Transverse colon (tissue), 4 donors: Measurements from ENCODE around the gene TLR5. TPM values are rescaled to one million over a fixed set of nuclear protein-coding genes. Genes with fewer than 3 reads are reported as not detected.

Source experiments
- DNase-seq: peaks from one replicate; pipeline ENCODE4 v3.0.0-alpha.2; 2019
- H3K27ac ChIP-seq, 4 donors: fragments of 200-600 bp; sonication (generic); 2 replicates each; pipeline ENCODE4 v1.5.1; 2016 to 2018; ENCODE audit warnings: inconsistent platforms in 4 of 4
- H3K27me3 ChIP-seq: fragments of 200-600 bp; sonication (generic); 2 replicates; pipeline ENCODE4 v1.5.1; 2017; ENCODE audit warnings: inconsistent platforms
- H3K36me3 ChIP-seq, 4 donors: fragments of 200-600 bp; sonication (generic); 2 replicates each; pipeline ENCODE4 v1.5.1; 2017 to 2019; ENCODE audit warnings: inconsistent platforms in 4 of 4
- H3K4me1 ChIP-seq, 4 donors: fragments of 200-600 bp; sonication (generic); 2 replicates each; pipeline ENCODE4 v1.5.1; 2017 to 2020; ENCODE audit warnings: inconsistent platforms in 4 of 4
- H3K4me3 ChIP-seq, 4 donors: fragments of 200-600 bp; sonication (generic); 1 replicate in 1 of 4; 2 replicates in 3 of 4; pipeline versions ENCODE4 v1.5.1 to v1.6.1; 2017 to 2019; ENCODE audit warnings: inconsistent platforms in 4 of 4
- H3K9me3 ChIP-seq, 2 donors: fragments of 200-600 bp; sonication (generic); 2 replicates each; pipeline ENCODE4 v1.5.1; 2017 to 2019; ENCODE audit warnings: inconsistent platforms in 2 of 2
- EP300 ChIP-seq: sonication (generic); formaldehyde crosslinking; IDR thresholded peaks from one replicate; pipeline ENCODE4 v1.6.1; 2017; ENCODE audit warnings: antibody characterized with exemption, low read depth
- POLR2A ChIP-seq: fragments of 450-650 bp; IDR thresholded peaks from one replicate; pipeline ENCODE4 v1.6.1; 2016; ENCODE audit warnings: antibody characterized with exemption, mild to moderate bottlenecking, moderate library complexity
- POLR2AphosphoS5 ChIP-seq, 3 donors: sonication (generic); formaldehyde crosslinking; IDR thresholded peaks; one replicate each; pipeline ENCODE4 v1.6.1; 2016; ENCODE audit warnings: antibody characterized with exemption in 3 of 3
- WGBS, 2 donors: methylation state at CpG; one replicate each; pipeline ENCODE4 v1.1.5; 2018; ENCODE audit warnings: low coverage in 1 of 2; 5-methylcytosine and 5-hydroxymethylcytosine counted together
- in situ Hi-C, 4 donors: fragments of 200-750 bp; cut with MboI; loops; one replicate each; pipeline versions ENCODE4 v1.15.0 to v1.15.1; 2017; ENCODE audit warnings: low sequenced_read_pairs in 3 of 4, low pct_ligation_motif_present in 1 of 4, low pct_unique_long_range_greater_than_20kb in 1 of 4
- intact Hi-C: fragments of 100-400 bp; cut with DNase I; formaldehyde crosslinking; loops from one replicate; pipeline ENCODE4 v1.15.1; 2023; ENCODE audit warnings: low total_unique reads
- total RNA-seq, 4 donors: library from RNA; depleted of rRNA; stranded (reverse); fragments of >200 nt; gene quantifications; one replicate each; pipeline ENCODE4 v1.1.0, GENCODE V29; 2016
- TF ChIP-seq, protein P1 (sequence below), 5 experiments: fragments of 200-600 bp in 3 of 5; fragments of 450-650 bp in 2 of 5; sonication (generic) in 3 of 5; IDR thresholded peaks; 1 replicate in 2 of 5; 2 replicates in 3 of 5; pipeline ENCODE4 v1.5.1; 2016 to 2017; ENCODE audit warnings: antibody characterized with exemption in 5 of 5, inconsistent platforms in 3 of 5, mild to moderate bottlenecking in 2 of 5, moderate library complexity in 1 of 5

The TLR5 gene
- total RNA-seq, 4 donors from 2014 or later: 1.9 to 9.4 (median 3.8) TPM; not detected in 1

DNA sequence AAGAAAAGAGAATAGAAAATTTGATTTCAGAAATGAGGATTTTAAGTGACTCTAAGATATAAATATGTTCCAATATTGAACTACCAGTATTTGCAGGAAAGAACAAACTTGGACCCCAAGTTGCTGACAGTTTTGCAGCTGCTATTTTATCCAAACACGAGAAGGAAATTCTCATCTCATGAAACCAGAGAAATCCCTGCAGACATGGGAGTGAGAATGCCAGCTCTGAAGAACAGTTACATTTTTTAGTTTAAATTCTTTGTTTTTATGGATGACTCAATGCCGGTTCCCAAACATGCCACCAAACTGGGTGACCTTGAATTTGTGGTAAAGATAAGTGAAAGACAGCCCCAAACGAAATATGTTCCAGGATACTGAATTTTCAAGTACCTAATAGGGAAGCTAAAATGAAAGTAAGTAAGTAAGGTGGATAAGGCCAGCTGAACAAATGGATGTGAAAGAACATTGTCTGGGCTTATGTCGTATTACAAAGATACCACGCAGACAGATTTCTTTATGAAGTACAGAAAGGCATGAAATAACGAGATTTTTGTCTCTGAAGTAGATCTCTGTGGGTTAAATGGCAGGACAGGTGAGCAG, 19.9 kb downstream of the TLR5 start:
- 58 to 63% methylated on average over 4 to 6 of the region's 6 CpGs for WGBS, 2 donors

DNA sequence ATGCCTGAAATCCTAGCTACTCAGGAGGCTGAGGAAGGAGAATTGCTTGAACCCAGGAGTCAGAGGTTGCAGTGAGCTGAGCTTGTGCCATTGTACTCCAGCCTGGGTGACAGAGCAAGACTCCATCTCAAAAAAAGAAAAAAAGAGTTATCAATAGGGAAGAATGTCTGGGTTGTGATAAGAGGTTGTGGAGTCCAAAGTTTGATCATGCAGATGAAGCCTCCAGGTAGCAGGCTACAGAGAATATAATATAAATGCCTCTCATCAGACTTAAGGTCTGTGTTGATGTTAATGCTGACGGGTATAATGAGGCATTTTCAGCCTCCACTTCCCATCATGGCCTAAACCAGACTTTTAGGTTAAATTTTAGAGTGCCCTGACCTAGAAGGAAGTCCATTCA, 24.6 kb downstream of the TLR5 start:
- H3K27ac ChIP-seq: no peak overlapping the region
- DNase-seq: no peak
- TF ChIP-seq EP300 (no peak), POLR2AphosphoS5 (IDR thresholded peaks at IDR 0.05) (no peak), POLR2A (no peak)
- TF ChIP-seq, protein P1, sequence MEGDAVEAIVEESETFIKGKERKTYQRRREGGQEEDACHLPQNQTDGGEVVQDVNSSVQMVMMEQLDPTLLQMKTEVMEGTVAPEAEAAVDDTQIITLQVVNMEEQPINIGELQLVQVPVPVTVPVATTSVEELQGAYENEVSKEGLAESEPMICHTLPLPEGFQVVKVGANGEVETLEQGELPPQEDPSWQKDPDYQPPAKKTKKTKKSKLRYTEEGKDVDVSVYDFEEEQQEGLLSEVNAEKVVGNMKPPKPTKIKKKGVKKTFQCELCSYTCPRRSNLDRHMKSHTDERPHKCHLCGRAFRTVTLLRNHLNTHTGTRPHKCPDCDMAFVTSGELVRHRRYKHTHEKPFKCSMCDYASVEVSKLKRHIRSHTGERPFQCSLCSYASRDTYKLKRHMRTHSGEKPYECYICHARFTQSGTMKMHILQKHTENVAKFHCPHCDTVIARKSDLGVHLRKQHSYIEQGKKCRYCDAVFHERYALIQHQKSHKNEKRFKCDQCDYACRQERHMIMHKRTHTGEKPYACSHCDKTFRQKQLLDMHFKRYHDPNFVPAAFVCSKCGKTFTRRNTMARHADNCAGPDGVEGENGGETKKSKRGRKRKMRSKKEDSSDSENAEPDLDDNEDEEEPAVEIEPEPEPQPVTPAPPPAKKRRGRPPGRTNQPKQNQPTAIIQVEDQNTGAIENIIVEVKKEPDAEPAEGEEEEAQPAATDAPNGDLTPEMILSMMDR (IDR thresholded peaks at IDR 0.05): no peak
- in situ Hi-C loops: loop anchor here in 1 of 4 donors (25.0 kb wide), 1 partner anchor 656 kb away; no protein-coding TSS in a partner anchor
- H3K4me3 ChIP-seq: no peak overlapping the region
- H3K27me3 ChIP-seq: no peaks in the 10 kb centered on the region
- H3K4me1 ChIP-seq: peaks cover 0 to 12% (median 5%) of the 10 kb centered on the region in 4 donors
- H3K9me3 ChIP-seq: no peaks in the 10 kb centered on the region
- intact Hi-C loops: no loop called here
- no peaks in the 10 kb centered on the region for H3K36me3 ChIP-seq
- 70 to 95% methylated on average over 1 of the region's 1 CpG for WGBS, 2 donors

More for the DNA sequence above, 19.9 kb downstream of the TLR5 start:
- in situ Hi-C loops (loop anchor here in 1 of 4 donors (25.0 kb wide), 1 partner anchor 661 kb away; no protein-coding TSS in a partner anchor), intact Hi-C loops (loop anchor here (5.0 to 10.0 kb wide), 2 partner anchors 36 to 328 kb away; no protein-coding TSS in a partner anchor)
- Histone ChIP-seq H3K27ac (no peak overlapping the region), H3K4me3 (peak overlapping the region in 3 of 4 donors; percentile 10 to 44 (median 19)), H3K4me1 (peaks cover 0 to 7% (median 1%) of the 10 kb centered on the region in 4 donors), H3K9me3 (no peaks in the 10 kb centered on the region), H3K36me3 (no peaks in the 10 kb centered on the region), H3K27me3 (no peaks in the 10 kb centered on the region)
- TF ChIP-seq EP300: no peak
- TF ChIP-seq POLR2A: no peak
- TF ChIP-seq, protein P1 (IDR thresholded peaks at IDR 0.05): no peak
- no peak for TF ChIP-seq POLR2AphosphoS5 (IDR thresholded peaks at IDR 0.05)
- DNase-seq: no peak

DNA sequence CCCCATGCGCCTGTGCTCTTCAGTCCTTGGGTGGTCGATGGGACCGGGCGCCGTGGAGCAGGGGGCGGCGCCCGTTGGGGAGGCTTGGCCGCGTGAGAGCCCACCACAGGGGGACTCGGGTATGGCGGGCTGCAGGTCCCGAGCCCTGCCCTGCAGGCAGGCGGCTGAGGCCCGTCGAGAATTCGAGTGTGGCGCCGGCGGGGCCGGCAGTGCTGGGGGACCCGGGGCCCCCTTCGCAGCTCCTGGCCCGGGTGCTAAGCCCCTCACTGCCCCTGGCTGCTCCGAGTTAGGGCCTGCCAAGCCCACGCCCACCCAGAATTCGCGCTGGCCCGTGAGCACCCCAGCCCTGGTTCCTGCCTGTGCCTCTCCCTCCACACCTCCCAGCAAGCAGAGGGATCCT, 26.1 kb downstream of the TLR5 start:
- 90% methylated on average over 11 of the region's 29 CpGs; no CpG with 5 or more reads in 1 of the 2 donors for WGBS, 2 donors
- no peaks in the 10 kb centered on the region for H3K27me3 ChIP-seq
- in situ Hi-C loops (loop anchor here in 1 of 4 donors (25.0 kb wide), 1 partner anchor 655 kb away; no protein-coding TSS in a partner anchor), intact Hi-C loops (no loop called here)
- H3K4me1 ChIP-seq: peaks cover 0 to 8% (median 5%) of the 10 kb centered on the region in 4 donors
- no peak overlapping the region for H3K27ac ChIP-seq
- H3K9me3 ChIP-seq: no peaks in the 10 kb centered on the region
- TF ChIP-seq, protein P1 (IDR thresholded peaks at IDR 0.05): no peak
- TF ChIP-seq POLR2A (no peak), EP300 (no peak), POLR2AphosphoS5 (IDR thresholded peaks at IDR 0.05) (no peak)
- DNase-seq: no peak
- no peaks in the 10 kb centered on the region for H3K36me3 ChIP-seq
- H3K4me3 ChIP-seq: no peak overlapping the region

GRCh38 chr1:223114871-223115270, 28.2 kb downstream of the TLR5 start:
- no peaks in the 10 kb centered on the region for H3K36me3 ChIP-seq
- intact Hi-C loops (no loop called here), in situ Hi-C loops (loop anchor here in 1 of 4 donors (25.0 kb wide), 1 partner anchor 653 kb away; no protein-coding TSS in a partner anchor)
- H3K4me1 ChIP-seq: peaks cover 0 to 8% (median 5%) of the 10 kb centered on the region in 4 donors
- H3K27ac ChIP-seq: peak overlapping the region; percentile 45 to 82 (median 68)
- no peak for TF ChIP-seq POLR2A
- TF ChIP-seq, protein P1 (IDR thresholded peaks at IDR 0.05): no peak
- TF ChIP-seq POLR2AphosphoS5 (IDR thresholded peaks at IDR 0.05): peak; percentile 39 to 73 (median 61)
- TF ChIP-seq EP300: no peak
- no peak overlapping the region for H3K4me3 ChIP-seq
- no peaks in the 10 kb centered on the region for H3K27me3 ChIP-seq
- 89% methylated on average over 2 of the region's 2 CpGs; no CpG with 5 or more reads in 1 of the 2 donors for WGBS, 2 donors
- DNase-seq: no peak
- H3K9me3 ChIP-seq: no peaks in the 10 kb centered on the region
